Left cardiac atrium (tissue), 4 donors: ENCODE data around the gene SLC4A4. TPM values are rescaled to one million over a fixed set of nuclear protein-coding genes. Genes with fewer than 3 reads are reported as not detected.

Source experiments
- ATAC-seq, 2 donors: fragments of 200-7000 bp; cut with Tn5 transposase; one replicate each; pipeline ENCODE4 v1.9.1; 2020; ENCODE audit warnings: mild to moderate bottlenecking in 2 of 2, moderate library complexity in 2 of 2
- DNase-seq: peaks from one replicate; pipeline ENCODE4 v3.0.0-alpha.2; 2020
- intact Hi-C, 2 donors: fragments of 100-400 bp; cut with DNase I; formaldehyde crosslinking; loops; one replicate each; pipeline versions ENCODE4 v1.14.1 to v1.15.1; 2022 to 2023
- total RNA-seq, 2 donors: library from RNA; stranded (reverse); fragmentation: NEBNext Ultra II Directional; extraction: Animal tissue kit (Norgen Biotek cat#: 25700); gene quantifications; one replicate each; pipeline ENCODE4 v1.2.1, GENCODE V29; 2021
- donor health status: DM: no; HTN: yes; CAD: no.
- donor health status: DM: no; HTN: yes; CAD: no; lungs with severe emphysema.
- donor health status: DM: yes; HTN: yes; CAD: no.
- donor health status: Dilated cardiomyopathy.

The SLC4A4 gene
- total RNA-seq, 2 donors from 2014 or later: 18.6 to 22.8 TPM

- intact Hi-C loops: no loop called here
- ATAC-seq (no peak), DNase-seq (no peak)
Observed at GRCh38 chr4:71355045-71355444, 16.2 kb downstream of the SLC4A4 start.

GRCh38 chr4:71355971-71356370 is 17.2 kb downstream of the SLC4A4 start:
- ATAC-seq: no peak
- intact Hi-C loops: no loop called here

DNA sequence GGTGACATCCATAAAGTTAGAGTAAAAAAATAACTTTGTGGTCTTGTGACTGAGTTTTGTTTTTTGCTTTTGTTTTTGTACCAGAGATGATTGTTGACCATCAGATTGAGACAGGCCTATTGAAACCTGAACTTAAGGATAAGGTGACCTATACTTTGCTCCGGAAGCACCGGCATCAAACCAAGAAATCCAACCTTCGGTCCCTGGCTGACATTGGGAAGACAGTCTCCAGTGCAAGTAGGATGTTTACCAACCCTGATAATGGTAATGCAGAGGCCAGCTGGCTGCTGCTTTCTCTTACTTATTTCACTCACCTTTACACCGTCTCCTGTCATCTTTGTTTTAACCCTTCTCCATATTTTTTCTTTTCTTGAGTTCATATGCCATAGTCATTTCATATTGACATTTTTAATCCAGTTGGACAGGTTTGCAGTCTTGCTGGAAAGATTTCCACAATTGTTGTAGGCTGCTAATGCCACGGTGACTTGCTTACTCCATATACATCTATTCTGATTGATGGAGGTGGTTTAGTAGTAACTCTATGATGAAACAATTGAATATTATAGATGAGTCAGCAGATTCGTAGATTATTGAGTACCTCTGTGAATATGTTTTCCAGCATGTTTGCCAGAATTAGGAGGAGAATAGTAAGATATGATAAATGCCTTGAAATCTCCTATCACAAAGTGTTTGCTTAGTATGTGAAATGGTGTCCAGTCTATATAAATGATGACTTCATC is 18.3 kb downstream of the SLC4A4 start:
- DNase-seq (no peak), ATAC-seq (no peak)
- intact Hi-C loops: no loop called here

More at GRCh38 chr4:71355971-71356370, 17.2 kb downstream of the SLC4A4 start:
- DNase-seq: no peak

- intact Hi-C loops: no loop called here
- no peak for ATAC-seq
- no peak for DNase-seq
Observed at GRCh38 chr4:71360844-71361243, 22.0 kb downstream of the SLC4A4 start.

- DNase-seq (no peak), ATAC-seq (no peak)
- intact Hi-C loops: no loop called here
Observed at GRCh38 chr4:71361476-71361875, 22.7 kb downstream of the SLC4A4 start.

GRCh38 chr4:71366766-71367165 is 27.9 kb downstream of the SLC4A4 start:
- intact Hi-C loops: no loop called here
- no peak for ATAC-seq

GRCh38 chr4:71367546-71367945 is 28.7 kb downstream of the SLC4A4 start:
- intact Hi-C loops: no loop called here
- no peak for DNase-seq
- ATAC-seq: no peak

More at GRCh38 chr4:71366766-71367165, 27.9 kb downstream of the SLC4A4 start:
- no peak for DNase-seq

DNA sequence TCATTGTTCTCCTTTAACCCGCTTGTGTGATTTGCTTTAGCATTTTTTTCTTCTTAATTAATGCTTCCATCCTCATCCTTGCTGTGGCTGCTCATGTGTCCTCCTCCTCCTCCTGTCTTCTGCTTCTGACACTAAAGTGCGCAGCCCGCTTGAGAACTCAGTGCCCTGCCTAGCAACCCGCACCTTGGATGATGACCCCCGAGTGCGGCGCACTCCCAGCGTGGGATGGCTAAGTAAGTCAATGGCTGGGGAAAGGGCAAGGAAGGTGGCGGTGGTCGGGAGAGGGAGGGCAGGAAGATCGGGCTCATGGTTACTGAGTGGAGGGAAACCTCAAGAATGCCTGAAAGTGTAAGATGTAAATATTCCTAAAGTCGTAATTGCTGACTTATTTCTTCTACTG is 30.1 kb downstream of the SLC4A4 start:
- no peak for DNase-seq
- intact Hi-C loops: no loop called here
- ATAC-seq: no peak

DNA sequence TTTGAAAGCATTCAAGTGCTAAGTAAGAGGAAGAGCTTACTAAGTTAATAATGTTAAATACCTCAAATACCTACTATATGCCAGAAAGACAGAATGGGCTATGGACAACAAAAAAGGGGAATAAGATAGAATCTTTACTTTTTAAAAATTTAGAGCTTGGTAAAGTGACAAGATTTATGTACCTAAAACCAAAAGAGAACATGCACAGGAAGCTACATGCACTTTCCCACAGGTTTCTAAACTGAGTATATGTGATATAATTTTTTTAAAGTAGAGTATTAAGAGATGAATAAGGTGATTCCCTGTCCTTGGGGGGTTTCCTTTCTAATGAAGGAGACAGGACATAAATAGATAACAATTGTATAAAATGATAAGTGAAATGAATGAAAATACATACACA is 30.7 kb downstream of the SLC4A4 start:
- ATAC-seq (no peak), DNase-seq (no peak)
- intact Hi-C loops: no loop called here

DNA sequence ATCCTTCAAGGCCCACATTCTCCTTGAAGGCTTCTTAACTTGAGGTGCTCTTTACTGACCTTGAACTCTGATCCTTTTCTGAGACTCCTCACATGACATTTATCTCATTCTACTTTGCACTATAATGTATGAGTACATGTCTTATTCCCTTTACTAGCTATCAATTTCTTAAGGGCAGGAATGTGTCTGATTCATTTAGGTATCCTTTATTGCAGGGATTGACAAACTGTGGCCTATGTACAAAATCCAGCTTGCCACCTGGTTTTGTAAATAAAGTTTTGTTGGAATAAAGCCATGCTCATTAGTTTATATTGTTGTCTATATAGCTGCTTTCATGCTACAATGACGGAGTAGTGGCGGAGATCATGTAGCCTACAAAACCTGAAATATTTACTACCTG is 36.7 kb downstream of the SLC4A4 start:
- intact Hi-C loops: no loop called here
- ATAC-seq: no peak
- DNase-seq: no peak

DNA sequence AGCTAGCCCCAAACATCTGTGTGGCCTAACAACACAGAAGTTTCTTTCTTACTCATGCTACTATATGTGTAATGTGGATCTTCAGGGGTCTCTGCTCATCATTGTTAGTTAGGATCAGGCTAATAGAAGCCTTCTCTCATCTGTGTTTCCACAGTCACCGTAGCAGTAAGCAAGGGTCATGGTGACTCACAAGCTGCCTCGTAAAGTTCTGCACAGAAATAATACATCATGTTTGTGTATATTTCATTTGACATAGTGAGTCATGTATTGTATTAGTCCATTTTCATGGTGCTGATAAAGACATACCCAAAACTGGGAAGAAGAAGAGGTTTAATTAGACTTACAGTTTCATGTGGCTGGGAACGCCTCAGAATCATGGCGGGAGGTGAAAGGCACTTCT is 38.7 kb downstream of the SLC4A4 start:
- intact Hi-C loops: no loop called here
- DNase-seq (no peak), ATAC-seq (no peak)

DNA sequence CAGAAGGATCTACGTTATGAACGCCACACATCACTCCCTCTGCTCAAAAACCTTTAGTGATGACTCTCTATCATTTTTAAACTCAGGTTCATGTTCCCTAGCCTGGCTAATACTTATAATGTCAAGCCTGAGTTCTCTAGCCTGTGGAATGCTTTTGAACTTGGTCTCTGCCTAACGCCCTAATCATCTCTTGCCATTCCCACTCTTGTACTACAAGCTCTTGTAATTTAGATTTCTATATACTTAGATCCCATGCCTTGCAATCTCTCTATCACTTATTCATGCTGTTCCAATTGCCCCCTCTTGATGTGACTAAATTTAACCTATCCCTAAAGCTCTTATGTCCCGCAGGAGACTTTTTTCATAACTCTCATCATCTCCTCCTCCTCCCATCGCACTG is 40.3 kb downstream of the SLC4A4 start:
- ATAC-seq: no peak
- intact Hi-C loops: no loop called here

GRCh38 chr4:71380788-71381187 is 42.0 kb downstream of the SLC4A4 start:
- intact Hi-C loops: no loop called here
- no peak for DNase-seq

More for the DNA sequence above, 40.3 kb downstream of the SLC4A4 start:
- no peak for DNase-seq

DNA sequence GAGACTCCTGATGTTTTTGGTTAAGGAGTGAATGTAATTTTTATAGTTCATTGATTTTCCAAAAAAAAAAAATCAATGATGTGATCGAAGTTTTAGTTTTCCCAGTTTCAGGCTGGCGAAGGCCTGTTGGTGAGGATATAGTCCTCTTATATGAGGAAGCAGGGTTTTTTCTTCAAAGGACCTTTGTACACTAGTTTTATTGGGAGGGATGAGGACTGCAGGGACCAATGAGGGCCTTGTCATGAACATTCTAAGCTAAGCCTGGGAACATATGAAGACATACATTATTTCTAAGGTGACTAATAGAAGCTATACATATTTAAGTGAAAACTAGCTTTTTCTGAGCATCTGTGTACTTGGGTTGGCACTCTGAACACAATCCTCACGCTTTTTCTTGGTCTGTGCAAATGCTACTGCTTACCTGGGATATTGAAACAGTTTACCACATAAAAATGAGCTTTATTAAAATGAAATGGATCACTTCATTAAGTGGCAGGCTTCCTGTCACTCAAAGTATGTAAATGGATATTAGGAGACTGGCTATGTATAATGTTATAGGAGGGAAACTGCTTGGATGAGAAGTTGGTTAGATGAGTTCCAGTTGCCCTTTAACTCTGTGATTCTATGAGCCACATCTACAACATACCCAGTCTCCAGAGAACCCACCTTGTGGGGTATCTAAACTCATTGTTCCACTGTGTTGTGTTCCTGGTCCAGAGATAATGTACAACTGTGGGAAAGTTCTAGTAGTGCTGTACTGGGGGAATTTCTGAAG is 43.5 kb downstream of the SLC4A4 start:
- intact Hi-C loops: no loop called here
- ATAC-seq (no peak), DNase-seq (no peak)

More at GRCh38 chr4:71380788-71381187, 42.0 kb downstream of the SLC4A4 start:
- no peak for ATAC-seq

DNA sequence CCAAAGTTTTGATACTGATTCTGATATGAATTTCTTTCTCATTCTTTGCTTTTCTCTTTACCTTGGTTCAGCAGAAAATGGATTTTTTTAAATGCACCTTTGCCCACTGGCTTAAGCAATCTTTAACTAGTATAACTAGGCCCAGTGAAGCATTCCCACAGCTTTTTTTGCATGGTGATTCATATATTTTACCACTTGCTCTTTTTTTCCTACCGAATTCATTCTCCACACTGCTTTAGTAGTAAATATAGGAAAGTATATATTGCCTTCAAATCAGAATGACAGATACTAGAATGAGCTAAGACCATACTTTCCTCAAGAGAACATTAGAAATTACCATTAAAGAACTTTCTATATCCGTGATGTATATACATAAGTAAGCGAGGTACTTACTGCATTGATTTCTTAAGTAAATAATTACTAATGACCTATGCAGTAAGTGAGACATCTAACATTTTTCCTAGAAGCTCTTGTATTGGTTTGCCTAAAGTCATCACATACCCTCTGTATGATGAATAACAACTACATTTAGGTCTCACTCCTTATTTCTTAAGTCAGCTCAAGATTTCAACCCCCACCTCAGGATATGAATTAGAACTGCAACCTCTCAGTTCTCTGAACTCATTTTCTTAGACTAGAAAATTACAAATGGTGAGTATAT is 44.2 kb downstream of the SLC4A4 start:
- ATAC-seq (no peak), DNase-seq (no peak)
- intact Hi-C loops: no loop called here

DNA sequence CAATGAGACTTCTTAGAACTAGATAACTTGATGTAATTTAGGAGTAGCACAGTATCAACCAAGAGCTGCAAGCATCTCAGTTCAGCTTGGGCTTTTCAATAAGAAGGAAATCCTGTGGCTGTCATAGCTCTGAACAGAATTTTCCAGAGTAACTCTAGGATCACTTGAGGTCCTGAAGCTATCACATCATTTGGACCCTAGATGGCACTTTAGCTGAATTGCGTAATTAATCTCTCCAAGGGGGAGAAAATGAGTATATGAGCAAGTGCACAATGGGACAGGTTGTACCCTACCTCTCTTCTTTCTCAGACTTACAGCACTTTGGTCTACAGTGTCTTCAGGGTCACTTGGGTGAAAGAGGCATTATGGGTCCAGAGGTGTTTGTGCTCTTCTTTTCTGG is 45.2 kb downstream of the SLC4A4 start:
- intact Hi-C loops: no loop called here
- no peak for ATAC-seq

GRCh38 chr4:71389149-71389827 is 50.5 kb downstream of the SLC4A4 start:
- DNase-seq (peak; percentile 24), ATAC-seq (peak; percentile 53 to 72)
- intact Hi-C loops: no loop called here

More for the DNA sequence above, 45.2 kb downstream of the SLC4A4 start:
- no peak for DNase-seq

DNA sequence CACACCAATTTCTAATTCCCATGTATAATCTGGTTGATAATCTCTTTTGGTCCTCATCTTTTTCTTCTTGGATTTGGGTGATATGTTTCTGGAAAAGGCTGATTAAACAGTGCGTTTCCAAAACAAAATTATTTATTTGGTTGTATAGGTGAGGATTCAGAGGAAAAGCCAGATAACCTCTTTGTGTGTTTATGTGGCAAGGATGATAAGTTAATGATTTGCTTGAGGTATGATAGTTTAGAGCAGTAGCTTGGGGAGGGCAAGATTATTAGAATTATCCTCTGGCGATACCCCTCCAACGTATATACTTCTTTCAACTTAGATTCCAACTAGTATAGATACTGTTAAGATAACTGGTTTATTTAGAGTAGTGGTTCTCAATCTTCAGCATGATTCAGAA is 53.3 kb downstream of the SLC4A4 start:
- intact Hi-C loops: no loop called here
- DNase-seq: no peak
- ATAC-seq: no peak

DNA sequence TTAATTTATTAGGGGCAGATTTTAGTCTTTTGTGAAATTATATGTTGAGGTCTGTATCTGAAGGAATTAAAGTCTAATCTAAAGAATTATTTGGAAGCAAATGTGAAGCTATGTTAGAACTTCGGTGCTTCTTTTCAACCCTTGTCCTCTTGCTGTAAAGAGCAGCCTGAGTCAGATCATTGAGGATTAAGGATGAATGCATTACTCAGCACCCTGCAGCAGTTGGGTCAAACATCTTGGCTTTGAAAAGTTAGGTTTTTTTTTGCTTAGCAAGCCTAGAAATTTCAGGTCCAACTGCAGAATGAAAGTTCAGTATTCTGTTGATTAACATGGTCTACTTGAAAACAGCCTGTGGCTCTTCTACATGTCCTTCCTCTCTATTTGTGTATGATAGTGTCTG is 57.6 kb downstream of the SLC4A4 start:
- DNase-seq: no peak
- no peak for ATAC-seq
- intact Hi-C loops: no loop called here

GRCh38 chr4:71400810-71401209 is 62.0 kb downstream of the SLC4A4 start:
- DNase-seq (no peak), ATAC-seq (no peak)
- intact Hi-C loops: no loop called here
